ENCODE measurements around the gene ZNF397.
A peak's percentile ranks its signal among the peaks of the same experiment; 100 is the strongest.
"Not testable (repeated sequence)": the region's sequence is repeated elsewhere in the genome, so short reads cannot be mapped to it uniquely, and the experiment has no call there.

ZNF397 gene

DNA sequence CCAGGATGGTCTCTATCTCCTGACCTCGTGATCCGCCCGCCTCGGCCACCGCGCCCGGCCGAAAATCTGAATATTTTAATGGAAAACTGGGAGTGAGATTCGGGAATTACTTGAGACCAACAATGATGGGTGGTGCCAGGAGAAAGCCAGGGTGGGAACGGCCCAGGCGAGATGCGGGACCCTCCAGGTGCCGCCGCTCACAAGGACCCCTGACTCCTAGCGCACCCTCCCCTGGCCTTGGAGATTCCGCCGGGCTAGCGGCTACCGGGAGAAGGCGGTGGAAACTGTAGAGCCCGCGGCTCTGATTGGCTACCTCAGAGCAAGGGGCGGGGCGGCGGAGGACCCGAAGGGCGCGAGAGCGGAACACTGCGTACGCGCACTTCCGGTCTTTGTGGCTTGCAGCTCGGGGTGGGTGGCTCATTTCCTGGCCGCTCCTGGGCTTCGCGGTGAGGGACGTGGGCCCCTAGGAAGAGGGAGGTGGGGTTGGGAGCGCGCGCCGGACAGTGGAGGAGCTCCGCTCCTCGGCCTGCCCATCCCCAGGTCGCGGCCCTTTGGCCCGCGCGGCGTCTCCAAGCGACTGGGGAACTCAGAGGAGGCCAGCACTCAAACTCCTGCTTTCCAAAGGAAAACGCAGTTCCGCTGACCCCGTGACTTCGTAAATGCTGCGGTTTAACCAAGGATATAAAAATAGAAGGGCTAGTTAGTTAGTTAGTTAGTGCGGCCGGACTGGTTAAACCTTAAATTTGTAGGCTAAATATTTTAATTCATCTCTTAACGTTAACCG lies at the start of gene ZNF397:
Gene ZNF397, plus strand, starts transcription at position 371 of the 784 bp plus-strand sequence. CDS start 1,437 bp downstream, outside the sequence.
- DNase-seq = peak; percentile 76 to 88

DNA sequence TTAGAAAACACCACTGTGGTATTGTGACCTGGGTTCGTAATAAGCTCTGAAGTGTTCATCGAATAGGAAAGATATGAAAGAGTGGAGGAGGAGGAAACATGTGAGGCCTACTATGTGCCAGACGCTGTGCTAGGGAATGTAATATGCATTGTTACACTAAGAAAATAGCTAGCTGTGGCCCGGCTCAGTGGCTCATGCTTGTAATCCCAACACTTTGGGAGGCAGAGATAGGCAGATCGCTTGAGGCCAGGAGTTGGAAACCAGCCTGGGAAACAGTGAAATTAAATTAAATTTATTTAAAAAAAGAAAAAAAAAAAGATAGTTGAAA lies 49.2 kb upstream of the ZNF397 start:
- DNase-seq = no peak

DNA sequence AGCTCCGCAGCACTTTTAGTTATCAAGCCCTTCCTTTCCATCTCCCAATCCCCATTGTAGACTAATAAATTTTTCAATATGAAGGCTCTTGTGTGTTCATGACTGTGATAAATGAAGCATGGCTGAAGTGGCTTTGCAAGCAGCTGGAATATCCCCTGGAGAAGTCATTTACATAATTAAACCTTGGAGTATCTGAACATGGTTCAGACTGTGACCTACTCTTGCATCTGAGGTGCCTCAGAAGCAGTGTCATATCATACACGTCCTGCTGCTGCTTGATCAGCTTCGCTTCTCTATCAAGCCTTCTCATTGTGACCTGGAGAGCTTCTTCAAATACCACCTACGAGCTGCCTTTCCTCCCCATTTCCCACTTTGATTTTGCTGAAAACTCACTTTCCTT lies 48.4 kb upstream of the ZNF397 start:
- DNase-seq = peak; percentile 40 to 74

DNA sequence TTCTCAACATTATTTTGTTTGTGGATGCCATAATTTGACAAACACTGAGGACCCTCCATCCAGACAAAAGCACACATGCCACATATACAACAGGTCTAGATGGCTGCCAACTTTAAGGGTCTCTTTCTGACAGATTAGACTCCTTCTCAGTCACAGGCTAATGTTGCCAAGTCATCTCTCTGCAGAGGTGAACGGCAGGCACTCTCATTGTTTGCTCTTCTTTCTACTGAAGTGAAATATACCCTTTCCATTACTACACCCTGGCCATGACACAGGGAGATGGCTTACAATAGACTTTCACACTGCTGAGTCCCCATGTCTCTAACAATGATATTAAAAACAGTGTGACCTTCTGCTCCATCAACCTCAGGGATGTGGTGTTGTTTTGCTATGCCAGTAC lies 47.5 kb upstream of the ZNF397 start:
- no peak for DNase-seq

DNA sequence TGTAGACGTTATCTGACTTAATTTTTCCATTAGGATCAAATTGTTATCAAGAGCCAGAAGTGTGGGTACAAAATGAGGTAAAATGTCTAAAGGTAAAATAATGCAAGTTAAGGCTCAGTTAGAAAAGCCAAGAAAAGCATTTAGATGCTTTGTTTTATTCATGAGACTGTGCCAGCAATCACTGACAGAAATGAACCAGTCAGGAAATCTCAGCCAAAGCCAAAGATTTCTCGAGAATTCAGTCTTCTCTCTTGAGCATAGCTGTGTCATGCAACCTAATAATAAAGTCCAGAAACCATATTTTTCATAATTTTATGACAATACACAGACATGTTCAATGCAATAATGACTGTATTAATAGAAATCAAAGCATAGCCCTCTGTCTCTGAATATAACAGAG lies 43.5 kb upstream of the ZNF397 start:
- DNase-seq = no peak

DNA sequence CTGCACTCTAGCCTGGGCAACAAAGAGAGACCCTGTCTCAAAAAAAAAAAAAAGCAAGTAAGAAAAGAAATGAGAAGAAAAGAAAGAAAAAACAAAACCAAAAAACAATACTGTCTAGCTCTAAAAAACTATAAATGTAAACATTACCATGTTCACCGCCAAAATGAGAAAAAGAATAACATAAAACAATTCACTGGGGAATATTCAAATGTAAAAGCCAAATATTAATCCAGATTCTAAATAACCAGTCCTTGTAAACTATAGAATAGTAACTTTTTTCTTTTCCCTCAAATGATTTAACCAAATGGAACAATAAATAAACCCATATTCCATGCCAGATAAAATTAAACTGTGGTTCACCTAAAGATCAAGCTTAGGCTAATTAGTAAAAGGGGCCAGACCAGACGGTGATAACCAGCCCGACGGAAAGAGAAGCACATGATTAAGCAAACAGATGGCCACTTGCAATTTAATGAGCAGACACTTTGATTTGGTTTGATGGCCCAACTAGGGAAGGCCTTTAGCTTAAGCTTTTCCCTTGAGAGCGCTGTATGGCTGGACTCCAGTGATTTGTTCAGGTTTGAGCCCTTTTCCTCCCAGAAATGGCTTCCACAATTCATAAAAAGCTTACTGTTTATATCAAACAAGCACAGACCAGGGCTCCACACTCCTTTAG lies 39.4 kb upstream of the ZNF397 start:
- no peak for DNase-seq

DNA sequence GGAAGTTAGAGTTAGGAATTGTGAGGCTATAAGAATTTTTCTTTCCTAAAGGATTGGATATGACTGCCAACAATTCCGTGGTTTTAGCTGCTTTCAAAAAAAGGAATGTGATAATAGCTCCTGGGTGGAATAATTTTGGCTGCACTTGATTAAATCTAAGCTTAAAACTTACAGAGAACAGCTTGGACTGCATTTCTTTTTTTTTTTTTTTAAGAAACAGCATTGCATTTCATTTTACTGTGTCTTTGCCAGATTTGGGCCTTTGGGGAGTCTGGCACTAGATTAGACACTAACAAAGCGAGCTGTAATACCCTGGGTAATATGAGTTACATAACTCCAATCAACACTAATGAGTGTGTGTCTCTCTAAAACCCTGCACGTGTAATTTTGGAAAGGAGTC lies 37.8 kb upstream of the ZNF397 start:
- no peak for DNase-seq

DNA sequence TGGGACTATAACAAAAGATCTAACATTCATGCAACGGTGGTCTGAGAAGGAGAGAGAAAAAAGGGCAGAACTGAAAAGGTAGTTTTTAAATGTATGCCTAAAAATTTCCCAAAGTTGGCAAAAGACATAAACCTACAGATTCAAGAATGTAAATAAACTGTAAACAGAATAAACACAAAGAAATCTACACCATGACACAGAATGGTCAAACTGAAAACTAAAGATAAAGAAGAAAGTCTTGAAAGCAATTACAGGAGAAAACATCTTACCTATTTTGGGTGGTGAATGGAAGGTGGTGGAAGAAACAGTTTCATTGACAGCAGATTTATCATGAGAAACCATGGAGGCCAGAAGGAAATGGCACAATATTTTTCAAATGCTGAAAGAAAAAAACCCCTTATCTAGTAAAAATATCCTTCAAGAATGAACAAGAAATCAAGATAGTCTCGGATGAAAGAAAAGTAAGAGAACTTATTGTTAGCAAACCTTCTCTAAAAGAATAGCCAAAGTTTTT lies 35.6 kb upstream of the ZNF397 start:
- no peak for DNase-seq

DNA sequence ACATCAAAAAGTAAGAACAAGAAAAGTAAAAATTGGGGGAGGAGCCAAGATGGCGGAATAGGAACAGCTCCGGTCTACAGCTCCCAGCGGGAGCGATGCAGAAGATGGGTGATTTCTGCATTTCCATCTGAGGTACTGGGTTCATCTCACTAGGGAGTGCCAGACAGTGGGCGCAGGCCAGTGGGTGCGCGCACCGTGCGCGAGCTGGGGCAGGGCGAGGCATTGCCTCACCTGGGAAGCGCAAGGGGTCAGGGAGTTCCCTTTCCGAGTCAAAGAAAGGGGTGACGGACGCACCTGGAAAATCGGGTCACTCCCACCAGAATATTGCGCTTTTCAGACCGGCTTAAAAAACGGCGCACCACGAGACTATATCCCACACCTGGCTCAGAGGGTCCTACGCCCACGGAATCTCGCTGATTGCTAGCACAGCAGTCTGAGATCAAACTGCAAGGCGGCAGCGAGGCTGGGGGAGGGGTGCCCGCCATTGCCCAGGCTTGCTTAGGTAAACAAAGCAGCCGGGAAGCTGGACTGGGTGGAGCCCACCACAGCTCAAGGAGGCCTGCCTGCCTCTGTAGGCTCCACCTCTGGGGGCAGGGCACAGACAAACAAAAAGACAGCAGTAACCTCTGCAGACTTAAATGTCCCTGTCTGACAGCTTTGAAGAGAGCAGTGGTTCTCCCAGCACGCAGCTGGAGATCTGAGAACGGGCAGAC lies 34.9 kb upstream of the ZNF397 start:
- DNase-seq = not testable (repeated sequence)

DNA sequence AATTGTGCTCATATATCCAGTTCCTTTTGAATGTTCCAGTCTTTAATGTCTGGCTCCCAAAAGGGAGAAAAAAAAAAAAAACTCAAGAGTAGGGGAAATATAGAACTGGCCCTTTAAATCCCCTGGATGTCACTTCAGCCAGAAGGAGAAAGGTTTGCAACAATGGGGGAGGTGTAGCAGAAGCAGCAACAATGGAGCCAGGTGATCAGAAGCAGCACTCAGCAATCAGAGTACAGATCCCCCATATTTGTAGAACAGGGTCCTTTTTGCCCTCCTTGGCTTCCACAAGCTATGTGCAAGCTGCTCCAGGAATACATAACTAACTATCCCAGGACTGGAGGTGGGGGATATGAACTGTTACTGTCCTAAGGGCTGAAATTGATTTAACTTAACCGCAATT lies 25.8 kb upstream of the ZNF397 start:
- no peak for DNase-seq

DNA sequence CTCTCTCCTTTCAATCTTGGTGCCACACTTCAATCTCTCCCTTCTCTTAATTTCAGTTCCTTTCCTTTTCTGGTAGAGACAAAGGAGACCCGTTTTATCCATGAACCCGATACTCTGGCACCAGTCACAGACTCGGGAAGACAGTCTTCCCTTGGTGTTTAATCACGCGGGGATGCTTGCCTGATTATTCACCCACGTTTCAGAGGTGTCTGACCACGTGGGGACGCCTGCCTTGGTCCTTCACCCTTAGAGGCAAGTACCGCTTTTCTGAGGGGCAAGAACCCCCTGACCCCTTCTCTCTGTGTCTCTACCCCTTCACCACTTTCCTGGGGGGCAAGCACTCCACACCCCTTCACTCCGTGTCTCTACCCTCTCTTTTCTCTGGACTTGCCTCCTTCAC lies 24.2 kb upstream of the ZNF397 start:
- not testable (repeated sequence) for DNase-seq

DNA sequence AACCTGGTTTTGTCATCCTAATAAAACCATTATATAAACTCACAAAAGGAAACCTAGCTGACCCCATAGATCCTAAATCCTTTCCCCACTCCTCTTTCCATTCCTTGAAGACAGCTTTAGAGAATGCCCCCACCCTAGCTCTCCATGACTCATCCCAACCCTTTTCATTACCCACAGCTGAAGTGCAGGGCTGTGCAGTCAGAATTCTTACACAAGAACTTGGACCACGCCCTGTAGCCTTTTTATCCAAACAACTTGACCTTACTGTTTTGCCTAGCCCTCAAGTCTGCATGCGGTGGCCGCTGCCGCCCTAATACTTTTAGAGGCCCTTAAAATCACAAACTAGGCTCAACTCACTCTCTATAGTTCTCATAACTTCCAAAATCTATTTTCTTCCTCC lies 21.5 kb upstream of the ZNF397 start:
- DNase-seq = not testable (repeated sequence)

DNA sequence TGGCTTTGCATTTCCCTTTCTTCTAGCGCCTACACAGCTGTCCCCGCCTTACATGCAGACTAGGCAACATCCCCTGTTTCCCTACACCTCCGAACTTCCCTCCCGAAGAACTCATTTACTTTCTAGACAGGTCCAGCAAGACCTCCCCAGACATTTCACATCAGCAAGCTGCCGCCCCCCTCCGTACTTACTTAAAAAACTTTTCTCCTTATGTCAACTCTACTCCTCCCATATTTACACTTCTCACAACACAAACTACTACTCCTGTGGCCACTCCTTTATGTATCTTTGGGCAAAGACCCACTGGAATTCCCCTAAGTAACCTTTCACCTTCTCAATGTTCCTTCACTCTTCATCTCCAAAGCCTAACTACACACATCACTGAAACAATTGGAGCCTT lies 20.4 kb upstream of the ZNF397 start:
- DNase-seq = no peak

DNA sequence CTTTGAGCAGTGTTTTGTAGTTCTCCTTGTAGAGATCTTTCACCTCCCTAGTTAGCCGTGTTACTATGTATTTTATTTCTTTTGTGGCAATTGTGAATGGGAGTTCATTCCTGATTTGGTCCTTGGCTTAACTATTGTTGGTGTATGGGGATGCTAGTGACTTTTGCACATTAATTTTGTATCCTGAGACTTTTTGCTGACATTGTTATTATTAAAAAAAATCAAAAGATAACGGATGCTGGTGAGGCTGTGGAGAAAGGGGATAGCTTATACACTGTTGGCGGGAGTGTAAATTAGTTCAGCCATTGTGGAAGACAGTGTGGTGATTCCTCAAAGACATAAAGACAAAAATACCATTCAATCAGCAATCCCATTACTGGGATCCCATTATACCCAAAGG lies 17.0 kb upstream of the ZNF397 start:
- no peak for DNase-seq

DNA sequence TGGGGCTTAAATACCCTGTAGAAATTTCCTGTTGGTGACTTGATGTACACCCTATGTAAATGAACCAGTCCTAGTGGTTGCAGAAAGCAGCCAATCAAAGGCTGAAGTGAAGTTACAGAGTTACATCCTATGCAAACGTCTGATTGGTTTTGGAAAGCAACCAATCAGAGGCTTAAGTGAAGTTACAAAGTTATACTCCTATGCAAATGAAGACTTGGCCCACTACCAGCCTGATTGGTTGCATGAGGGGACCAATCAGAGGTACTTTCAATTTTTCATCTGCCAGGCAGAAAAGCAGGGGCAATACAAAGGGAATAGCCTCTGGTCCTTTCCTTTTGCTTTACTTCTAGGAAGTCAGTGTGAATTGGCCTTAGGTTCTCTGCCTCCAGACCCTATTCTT lies 13.6 kb upstream of the ZNF397 start:
- no peak for DNase-seq

DNA sequence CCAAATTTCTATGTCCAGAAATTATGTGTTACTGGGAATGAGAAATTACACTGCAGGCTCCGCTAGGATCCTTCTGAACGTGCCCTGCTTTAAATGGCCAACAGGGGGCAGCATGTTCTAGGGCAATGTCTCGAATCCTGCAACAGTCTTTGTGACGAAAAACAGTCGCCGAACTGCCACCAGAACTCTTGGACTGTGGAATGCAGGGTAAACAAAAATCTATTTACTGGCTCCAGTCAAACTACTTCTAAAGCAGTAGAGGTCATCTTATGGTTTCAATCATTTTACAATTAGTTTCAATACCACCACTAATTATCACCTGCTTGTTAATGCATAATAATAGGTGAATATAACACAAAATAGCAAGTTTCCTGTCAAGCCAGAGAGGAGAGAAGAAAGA lies 9.8 kb upstream of the ZNF397 start:
- peak in 1 of 2 experiments; percentile 44 for DNase-seq

DNA sequence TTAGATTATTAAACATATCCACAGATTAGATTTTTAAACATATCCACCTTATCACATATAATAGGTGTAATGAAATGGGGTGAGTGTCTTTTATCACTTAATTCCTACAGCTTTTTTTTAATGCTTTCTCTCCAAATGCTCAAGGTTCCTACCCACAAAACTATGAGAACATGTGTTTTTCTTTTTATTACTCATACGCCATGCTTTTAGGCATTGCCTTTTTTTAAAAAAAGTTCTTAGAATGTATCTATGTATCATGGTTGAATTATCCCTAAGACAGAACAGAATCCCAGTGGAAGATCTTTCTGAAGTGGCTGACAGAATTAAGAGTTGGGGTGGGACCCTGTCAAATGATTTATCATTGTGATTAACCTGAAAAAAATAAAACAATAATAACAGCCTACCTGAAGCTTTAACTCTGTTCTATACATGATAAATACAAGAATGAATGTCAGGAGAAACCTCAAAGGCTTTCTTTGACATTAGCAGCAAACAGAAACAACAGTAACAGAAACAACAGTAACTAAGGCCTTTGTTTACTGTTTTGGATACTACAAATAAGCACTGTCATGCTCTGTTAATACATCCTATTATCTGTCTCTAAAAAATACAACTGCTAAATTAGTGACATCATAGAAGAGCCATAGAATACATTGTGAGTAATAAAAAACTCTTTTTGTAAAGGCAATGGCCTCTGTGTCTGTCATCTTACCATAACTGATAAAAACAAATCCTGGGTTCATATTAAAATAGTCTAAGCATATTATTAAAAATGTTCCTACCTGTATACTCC lies 4.1 kb upstream of the ZNF397 start:
- no peak for DNase-seq

DNA sequence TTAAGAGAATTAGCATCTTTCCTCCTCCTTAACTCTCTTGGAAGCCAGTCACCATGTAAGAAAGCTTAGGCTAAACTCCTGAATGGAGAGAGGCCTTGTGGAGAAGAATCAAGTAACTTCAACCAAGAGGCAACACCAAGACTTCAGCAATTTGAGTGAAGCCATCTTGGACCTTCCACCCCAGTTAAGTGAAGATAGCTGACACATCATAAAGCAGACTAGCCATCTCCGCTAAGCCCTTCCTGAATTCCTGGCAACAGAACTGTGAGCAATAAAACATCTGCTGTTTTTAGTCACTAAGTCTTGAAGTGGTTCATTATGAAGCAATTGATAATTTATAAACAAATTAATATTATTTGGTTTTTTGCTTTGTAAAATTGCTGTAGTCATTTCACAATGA lies 1.5 kb upstream of the ZNF397 start:
- no peak for DNase-seq

DNA sequence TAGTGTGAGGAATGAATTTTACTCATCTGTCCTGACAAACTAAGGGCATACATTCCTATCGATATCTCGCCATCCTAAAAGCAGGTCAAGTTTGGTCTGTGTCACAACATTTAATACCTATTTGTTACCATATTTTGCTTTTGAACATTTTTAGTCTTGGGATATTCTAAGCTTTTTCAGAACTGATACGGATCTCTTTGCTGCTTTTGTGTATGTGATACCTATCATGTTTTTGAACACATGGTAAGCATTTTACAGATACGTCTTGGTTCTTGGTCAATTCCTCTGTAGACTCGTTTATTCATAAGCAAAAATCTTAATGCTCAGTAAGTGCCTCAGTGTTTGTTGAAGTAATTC lies 592 bp downstream of the ZNF397 start:
- DNase-seq = no peak

DNA sequence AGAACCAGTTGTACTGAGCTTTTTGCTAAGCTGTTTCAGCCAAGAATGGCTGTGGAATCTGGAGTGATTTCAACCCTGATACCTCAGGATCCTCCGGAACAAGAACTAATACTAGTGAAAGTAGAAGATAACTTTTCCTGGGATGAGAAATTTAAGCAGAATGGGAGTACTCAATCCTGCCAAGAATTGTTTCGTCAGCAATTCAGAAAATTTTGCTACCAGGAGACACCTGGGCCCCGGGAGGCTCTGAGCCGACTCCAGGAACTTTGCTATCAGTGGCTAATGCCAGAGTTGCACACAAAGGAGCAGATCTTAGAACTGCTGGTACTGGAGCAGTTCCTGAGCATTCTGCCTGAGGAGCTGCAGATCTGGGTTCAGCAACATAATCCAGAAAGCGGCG lies 1.6 kb downstream of the ZNF397 start:
- DNase-seq = no peak

DNA sequence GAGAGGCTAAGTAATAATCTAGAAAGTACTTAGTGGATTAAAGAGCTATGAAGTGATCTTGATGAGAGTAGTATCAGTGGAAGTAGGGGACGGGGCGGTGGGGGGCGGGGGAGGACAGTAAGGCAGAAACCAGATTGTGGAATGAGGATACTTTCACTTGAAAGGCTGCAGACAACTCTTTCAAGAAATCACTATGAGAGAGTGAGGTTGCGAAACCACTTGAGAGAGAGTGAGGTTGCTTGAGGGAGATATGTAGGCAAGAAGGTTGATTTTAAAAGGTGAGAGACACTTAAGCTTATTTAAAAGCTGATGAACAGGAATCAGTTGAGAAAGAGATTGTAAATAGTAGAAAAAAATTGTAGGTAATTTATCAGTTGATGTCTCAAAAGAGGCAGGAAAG lies 3.8 kb downstream of the ZNF397 start:
- DNase-seq = no peak

DNA sequence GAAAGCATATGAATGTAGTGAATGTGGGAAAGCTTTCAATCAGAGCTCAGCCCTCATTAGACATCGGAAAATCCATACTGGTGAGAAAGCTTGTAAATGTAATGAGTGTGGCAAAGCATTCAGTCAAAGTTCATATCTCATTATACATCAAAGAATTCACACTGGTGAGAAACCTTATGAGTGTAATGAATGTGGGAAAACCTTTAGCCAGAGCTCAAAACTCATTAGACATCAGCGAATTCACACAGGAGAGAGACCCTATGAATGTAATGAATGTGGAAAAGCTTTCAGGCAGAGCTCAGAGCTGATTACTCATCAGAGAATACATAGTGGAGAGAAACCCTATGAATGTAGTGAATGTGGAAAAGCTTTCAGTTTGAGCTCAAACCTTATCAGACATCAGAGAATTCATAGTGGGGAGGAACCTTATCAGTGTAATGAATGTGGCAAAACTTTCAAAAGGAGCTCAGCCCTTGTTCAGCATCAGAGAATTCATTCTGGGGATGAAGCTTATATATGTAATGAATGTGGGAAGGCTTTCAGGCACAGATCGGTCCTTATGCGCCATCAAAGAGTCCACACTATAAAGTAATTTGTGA lies 5.0 kb downstream of the ZNF397 start:
- DNase-seq = no peak

DNA sequence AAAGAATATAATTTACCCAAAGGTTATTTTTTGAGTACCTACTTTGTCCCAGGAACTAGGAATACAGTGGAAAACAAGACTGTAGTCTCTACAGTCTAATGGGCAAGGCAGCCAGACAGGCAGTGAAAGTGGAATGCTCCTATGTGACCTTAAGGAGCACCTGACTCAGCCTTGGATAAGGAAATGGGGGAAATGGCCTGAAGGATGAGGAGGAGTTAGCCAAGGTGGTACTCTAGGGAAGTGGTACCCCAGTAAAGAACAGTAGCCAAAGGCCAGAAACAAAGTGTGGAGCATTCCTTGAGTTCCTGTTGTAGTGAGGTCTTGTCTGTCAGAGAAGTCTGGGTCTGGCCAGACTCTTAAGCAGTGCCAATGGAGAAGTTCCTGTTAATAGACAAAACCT lies 6.0 kb downstream of the ZNF397 start:
- DNase-seq = no peak
